Esophagus squamous epithelium (tissue), 5 donors: ENCODE measurements around the gene MOG. TPM values are rescaled to one million over a fixed set of nuclear protein-coding genes. Genes with fewer than 3 reads are reported as not detected.
"Not testable (repeated sequence)": the region's sequence is repeated elsewhere in the genome, so short reads cannot be mapped to it uniquely, and the experiment has no call there.

Experiments used
- DNase-seq: peaks from one replicate; lab custom pipeline; 2025; lab: John Stamatoyannopoulos, UW
- H3K27ac ChIP-seq, 4 donors: fragments of 200-600 bp; sonication (generic); one replicate each; pipeline ENCODE4 v1.5.1; 2016 to 2019; ENCODE audit warnings: mild to moderate bottlenecking in 1 of 4
- H3K27me3 ChIP-seq, 4 donors: fragments of 200-600 bp; sonication (generic); 1 replicate in 3 of 4; 2 replicates in 1 of 4; pipeline versions ENCODE4 v1.5.1 to v1.6.0; 2017 to 2021; ENCODE audit warnings: antibody characterized with exemption in 1 of 4
- H3K36me3 ChIP-seq, 3 donors: fragments of 200-600 bp; sonication (generic); one replicate each; pipeline ENCODE4 v1.5.1; 2016 to 2019
- H3K4me1 ChIP-seq, 3 donors: fragments of 200-600 bp; sonication (generic); one replicate each; pipeline ENCODE4 v1.5.1; 2017 to 2019
- H3K4me3 ChIP-seq, 4 donors: fragments of 200-600 bp; sonication (generic); 1 replicate in 3 of 4; 2 replicates in 1 of 4; pipeline ENCODE4 v1.5.1; 2016 to 2019; ENCODE audit warnings: mild to moderate bottlenecking in 2 of 4, moderate library complexity in 1 of 4
- H3K9me3 ChIP-seq, 3 donors: fragments of 200-600 bp; sonication (generic); one replicate each; pipeline ENCODE4 v1.5.1; 2016 to 2019
- CTCF ChIP-seq, 6 experiments: fragments of 450-650 bp in 4 of 6; fragments of 200-600 bp in 2 of 6; sonication (generic) in 2 of 6; IDR thresholded peaks; one replicate each; pipeline ENCODE4 v1.5.1; 2016 to 2019; ENCODE audit warnings: antibody characterized with exemption in 6 of 6, mild to moderate bottlenecking in 4 of 6, moderate library complexity in 4 of 6
- POLR2A ChIP-seq, 4 donors: fragments of 450-650 bp; IDR thresholded peaks; one replicate each; pipeline ENCODE4 v1.6.1; 2017; ENCODE audit warnings: antibody characterized with exemption in 4 of 4, mild to moderate bottlenecking in 4 of 4, moderate library complexity in 3 of 4
- WGBS, 2 donors: methylation state at CpG; one replicate each; pipeline ENCODE4 v1.1.5; 2018; 5-methylcytosine and 5-hydroxymethylcytosine counted together
- intact Hi-C: fragments of 100-400 bp; cut with DNase I; formaldehyde crosslinking; loops from one replicate; pipeline ENCODE4 v1.15.0; 2022
- total RNA-seq, 4 donors: library from RNA; depleted of rRNA; stranded (reverse); fragments of >200 nt; gene quantifications; one replicate each; pipeline ENCODE4 v1.1.0, GENCODE V29; 2016
- donor health status: DM: yes; HTN: yes; CAD: no.

The MOG gene
- total RNA-seq, 4 donors from 2014 or later, result not detected

- Histone ChIP-seq H3K27me3 (peaks cover 0 to 44% (median 0%) of the 10 kb centered on the region in 4 donors), H3K27ac (no peak overlapping the region), H3K4me1 (peaks cover 0 to 2% (median 0%) of the 10 kb centered on the region in 3 donors), H3K9me3 (no peaks in the 10 kb centered on the region), H3K36me3 (no peaks in the 10 kb centered on the region), H3K4me3 (no peak overlapping the region)
- intact Hi-C loops, result no loop called here
- WGBS, 2 donors, result 50 to 63% methylated on average over 5 of the region's 5 CpGs
- no peak for DNase-seq
- no peak for TF ChIP-seq POLR2A (IDR thresholded peaks at IDR 0.05)
- no peak for TF ChIP-seq CTCF (IDR thresholded peaks at IDR 0.05)
These were observed 10.3 kb downstream of the MOG start for GRCh38 chr6:29667158-29667557.

- H3K27me3 ChIP-seq, result peaks cover 0 to 24% (median 0%) of the 10 kb centered on the region in 4 donors
- 33 to 40% methylated on average over 1 of the region's 1 CpG for WGBS, 2 donors
- no peaks in the 10 kb centered on the region for H3K4me1 ChIP-seq
- H3K4me3 ChIP-seq, result no peak overlapping the region
- no peaks in the 10 kb centered on the region for H3K36me3 ChIP-seq
- DNase-seq, result no peak
- intact Hi-C loops, result no loop called here
- H3K9me3 ChIP-seq, result no peaks in the 10 kb centered on the region
- H3K27ac ChIP-seq, result no peak overlapping the region
- TF ChIP-seq CTCF (IDR thresholded peaks at IDR 0.05), result no peak
- TF ChIP-seq POLR2A (IDR thresholded peaks at IDR 0.05), result no peak
These were observed 14.1 kb downstream of the MOG start for GRCh38 chr6:29671026-29671425.

- H3K27ac ChIP-seq, H3K9me3 ChIP-seq, H3K36me3 ChIP-seq, intact Hi-C loops, H3K4me3 ChIP-seq, DNase-seq, H3K4me1 ChIP-seq: not testable (repeated sequence)
- H3K27me3 ChIP-seq, result peaks cover 0 to 22% (median 0%) of the 10 kb centered on the region in 4 donors
- 85 to 98% methylated on average over 5 of the region's 5 CpGs for WGBS, 2 donors
These were observed 15.2 kb downstream of the MOG start for GRCh38 chr6:29672116-29672515.

GRCh38 chr6:29673161-29673560 is 16.3 kb downstream of the MOG start:
- DNase-seq, result no peak
- Histone ChIP-seq H3K4me3 (no peak overlapping the region), H3K4me1 (no peaks in the 10 kb centered on the region), H3K9me3 (no peaks in the 10 kb centered on the region), H3K27ac (no peak overlapping the region), H3K27me3 (peaks cover 0 to 17% (median 0%) of the 10 kb centered on the region in 4 donors), H3K36me3 (no peaks in the 10 kb centered on the region)
- 86 to 91% methylated on average over 1 to 7 of the region's 12 CpGs for WGBS, 2 donors
- no peak for TF ChIP-seq POLR2A (IDR thresholded peaks at IDR 0.05)
- no peak for TF ChIP-seq CTCF (IDR thresholded peaks at IDR 0.05)
- intact Hi-C loops, result no loop called here

GRCh38 chr6:29674008-29674407 is 17.1 kb downstream of the MOG start:
- TF ChIP-seq CTCF (IDR thresholded peaks at IDR 0.05) (no peak), POLR2A (IDR thresholded peaks at IDR 0.05) (no peak)
- no peaks in the 10 kb centered on the region for H3K36me3 ChIP-seq
- H3K4me3 ChIP-seq, result no peak overlapping the region
- no peaks in the 10 kb centered on the region for H3K4me1 ChIP-seq
- WGBS, 2 donors, result 93% methylated on average over 4 to 5 of the region's 5 CpGs
- DNase-seq, result no peak
- H3K27ac ChIP-seq, result no peak overlapping the region
- intact Hi-C loops, result no loop called here
- peaks cover 0 to 17% (median 0%) of the 10 kb centered on the region in 4 donors for H3K27me3 ChIP-seq
- no peaks in the 10 kb centered on the region for H3K9me3 ChIP-seq

GRCh38 chr6:29675561-29675960 is 18.7 kb downstream of the MOG start:
- no peaks in the 10 kb centered on the region for H3K9me3 ChIP-seq
- no peaks in the 10 kb centered on the region for H3K4me1 ChIP-seq
- intact Hi-C loops, result no loop called here
- WGBS, 2 donors, result 75 to 92% methylated on average over 1 of the region's 1 CpG
- H3K27me3 ChIP-seq, result peaks cover 0 to 18% (median 0%) of the 10 kb centered on the region in 4 donors
- H3K27ac ChIP-seq, result no peak overlapping the region
- no peak for TF ChIP-seq CTCF (IDR thresholded peaks at IDR 0.05)
- no peak for TF ChIP-seq POLR2A (IDR thresholded peaks at IDR 0.05)
- no peak for DNase-seq
- no peaks in the 10 kb centered on the region for H3K36me3 ChIP-seq
- no peak overlapping the region for H3K4me3 ChIP-seq
